WTC11 (cell line): ENCODE results near the gene PYGB. TPM values are rescaled to one million over a fixed set of nuclear protein-coding genes. Genes with fewer than 3 reads are reported as not detected.

Source experiments
- ATAC-seq: fragments of 200-7000 bp; cut with Tn5 transposase; 2 replicates; pipeline ENCODE4 v1.10.0; 2021; ENCODE audit warnings: mild to moderate bottlenecking, moderate library complexity
- CTCF ChIA-PET: fragments of 300-600 bp; sonication (Branson Sonifier 250); formaldehyde crosslinking; loops from one replicate; lab custom pipeline; 2021; ENCODE audit warnings: antibody characterized with exemption; lab: Charles Lee
- POLR2A ChIA-PET: fragments of 350-600 bp; sonication (Branson Sonifier 250); formaldehyde crosslinking; loops from one replicate; lab custom pipeline; 2021; ENCODE audit warnings: antibody characterized with exemption; lab: Charles Lee
- DNase-seq: peaks from one replicate; pipeline ENCODE4 v3.0.0; 2021; ENCODE audit warnings: low spot score
- H3K27ac Mint-ChIP-seq: 2 replicates; pipeline ENCODE4 v1.8.0; 2021; ENCODE audit warnings: mixed read lengths
- H3K27me3 Mint-ChIP-seq: 2 replicates; pipeline ENCODE4 v1.8.0; 2021; ENCODE audit warnings: low read depth, mild to moderate bottlenecking, moderate library complexity, mixed read lengths
- H3K36me3 Mint-ChIP-seq: 2 replicates; pipeline ENCODE4 v1.8.0; 2021; ENCODE audit warnings: mixed read lengths
- H3K4me1 Mint-ChIP-seq: 2 replicates; pipeline ENCODE4 v1.8.0; 2022; ENCODE audit warnings: mixed read lengths
- H3K4me3 Mint-ChIP-seq: 2 replicates; pipeline ENCODE4 v1.8.0; 2021; ENCODE audit warnings: mild to moderate bottlenecking, moderate library complexity, mixed read lengths
- H3K9me3 Mint-ChIP-seq: 2 replicates; pipeline ENCODE4 v1.8.0; 2021; ENCODE audit warnings: mixed read lengths
- FOXJ3 ChIP-seq: sonication (generic); formaldehyde crosslinking; IDR thresholded peaks from 2 replicates; pipeline ENCODE4 v1.9.0; 2021; ENCODE audit warnings: missing genetic modification reagents, mild to moderate bottlenecking, borderline replicate concordance
- GABPB1 ChIP-seq: sonication (generic); formaldehyde crosslinking; IDR thresholded peaks from 2 replicates; pipeline ENCODE4 v1.8.1; 2023; ENCODE audit warnings: mild to moderate bottlenecking, missing genetic modification reagents
- HMGA2 ChIP-seq: fragments of 250-450 bp; sonication (Bioruptor Pico); IDR thresholded peaks from 2 replicates; pipeline ENCODE4 v1.4.0; 2021; ENCODE audit warnings: mild to moderate bottlenecking, moderate library complexity
- IRF2 ChIP-seq: sonication (generic); formaldehyde crosslinking; IDR thresholded peaks from 2 replicates; pipeline ENCODE4 v1.8.0; 2022; ENCODE audit warnings: low read depth, missing genetic modification reagents, borderline replicate concordance
- JUN ChIP-seq: sonication (generic); formaldehyde crosslinking; IDR thresholded peaks from 2 replicates; pipeline ENCODE4 v1.8.0; 2023; ENCODE audit warnings: mild to moderate bottlenecking, missing genetic modification reagents
- NFATC4 ChIP-seq: fragments of 250-450 bp; sonication (Bioruptor Pico); IDR thresholded peaks from 2 replicates; pipeline ENCODE4 v1.9.0; 2021; ENCODE audit warnings: mild to moderate bottlenecking
- NFYB ChIP-seq: sonication (generic); formaldehyde crosslinking; conservative IDR thresholded peaks from 2 replicates; pipeline ENCODE4 v1.8.0; 2022; ENCODE audit warnings: low read depth, missing genetic modification reagents
- NR3C1 ChIP-seq: sonication (generic); formaldehyde crosslinking; conservative IDR thresholded peaks from 2 replicates; pipeline ENCODE4 v1.8.1; 2023; ENCODE audit warnings: low read depth, mild to moderate bottlenecking, missing genetic modification reagents
- SP1 ChIP-seq: sonication (generic); formaldehyde crosslinking; conservative IDR thresholded peaks from 2 replicates; pipeline ENCODE4 v1.8.1; 2022; ENCODE audit warnings: missing genetic modification reagents
- TCF7 ChIP-seq: sonication (generic); formaldehyde crosslinking; IDR thresholded peaks from 2 replicates; pipeline ENCODE4 v1.8.0; 2022; ENCODE audit warnings: mild to moderate bottlenecking, low read depth, missing genetic modification reagents, moderate library complexity
- TEAD4 ChIP-seq: sonication (generic); formaldehyde crosslinking; IDR thresholded peaks from 2 replicates; pipeline ENCODE4 v1.8.0; 2022; ENCODE audit warnings: mild to moderate bottlenecking, missing genetic modification reagents
- TP53 ChIP-seq: sonication (generic); formaldehyde crosslinking; IDR thresholded peaks from 2 replicates; pipeline ENCODE4 v1.8.1; 2023; ENCODE audit warnings: mild to moderate bottlenecking, missing genetic modification reagents
- ZNF121 ChIP-seq: sonication (generic); formaldehyde crosslinking; IDR thresholded peaks from 2 replicates; pipeline ENCODE4 v1.8.0; 2023; ENCODE audit warnings: missing genetic modification reagents
- ZNF232 ChIP-seq: sonication (generic); formaldehyde crosslinking; IDR thresholded peaks from 2 replicates; pipeline ENCODE4 v1.8.0; 2022; ENCODE audit warnings: mild to moderate bottlenecking, missing genetic modification reagents
- ZNF263 ChIP-seq: sonication (generic); formaldehyde crosslinking; IDR thresholded peaks from 2 replicates; pipeline ENCODE4 v1.8.1; 2022; ENCODE audit warnings: low read depth, mild to moderate bottlenecking, moderate library complexity, missing genetic modification reagents
- ZNF396 ChIP-seq: fragments of 250-450 bp; sonication (Bioruptor Pico); IDR thresholded peaks from 2 replicates; pipeline ENCODE4 v1.8.0; 2021; ENCODE audit warnings: mild to moderate bottlenecking, moderate library complexity, borderline replicate concordance
- total RNA-seq: library from RNA; stranded (reverse); gene quantifications from 3 replicates; pipeline ENCODE4 v1.2.3, GENCODE V29; 2021
- TF ChIP-seq, protein P1 (sequence below): fragments of 250-450 bp; sonication (Bioruptor Pico); IDR thresholded peaks from 2 replicates; pipeline ENCODE4 v2.1.2; 2022; ENCODE audit warnings: mild to moderate bottlenecking, moderate library complexity
- TF ChIP-seq, protein P2 (sequence below): sonication (generic); formaldehyde crosslinking; IDR thresholded peaks from 2 replicates; pipeline ENCODE4 v1.8.1; 2023; ENCODE audit warnings: mild to moderate bottlenecking, moderate library complexity, missing genetic modification reagents
- TF ChIP-seq, protein P3 (sequence below): sonication (generic); formaldehyde crosslinking; conservative IDR thresholded peaks from 2 replicates; pipeline ENCODE4 v1.8.1; 2022; ENCODE audit warnings: mild to moderate bottlenecking, missing genetic modification reagents
- TF ChIP-seq, protein P4 (sequence below): sonication (generic); formaldehyde crosslinking; IDR thresholded peaks from 2 replicates; pipeline ENCODE4 v1.8.1; 2022; ENCODE audit warnings: mild to moderate bottlenecking, missing genetic modification reagents, moderate library complexity, borderline replicate concordance
- TF ChIP-seq, protein P5 (sequence below): sonication (generic); formaldehyde crosslinking; IDR thresholded peaks from 2 replicates; pipeline ENCODE4 v1.8.1; 2023; ENCODE audit warnings: mild to moderate bottlenecking, missing genetic modification reagents, moderate library complexity
- TF ChIP-seq, protein P6 (sequence below): sonication (generic); formaldehyde crosslinking; IDR thresholded peaks from 2 replicates; pipeline ENCODE4 v1.8.1; 2022; ENCODE audit warnings: low read depth, mild to moderate bottlenecking, moderate library complexity, missing genetic modification reagents, borderline replicate concordance
- TF ChIP-seq, protein P7 (sequence below): fragments of 250-450 bp; sonication (Bioruptor Pico); conservative IDR thresholded peaks from 2 replicates; pipeline ENCODE4 v1.9.0; 2021; ENCODE audit warnings: mild to moderate bottlenecking

The PYGB gene
- total RNA-seq, 1 experiment from 2014 or later: 48.5 TPM

DNA sequence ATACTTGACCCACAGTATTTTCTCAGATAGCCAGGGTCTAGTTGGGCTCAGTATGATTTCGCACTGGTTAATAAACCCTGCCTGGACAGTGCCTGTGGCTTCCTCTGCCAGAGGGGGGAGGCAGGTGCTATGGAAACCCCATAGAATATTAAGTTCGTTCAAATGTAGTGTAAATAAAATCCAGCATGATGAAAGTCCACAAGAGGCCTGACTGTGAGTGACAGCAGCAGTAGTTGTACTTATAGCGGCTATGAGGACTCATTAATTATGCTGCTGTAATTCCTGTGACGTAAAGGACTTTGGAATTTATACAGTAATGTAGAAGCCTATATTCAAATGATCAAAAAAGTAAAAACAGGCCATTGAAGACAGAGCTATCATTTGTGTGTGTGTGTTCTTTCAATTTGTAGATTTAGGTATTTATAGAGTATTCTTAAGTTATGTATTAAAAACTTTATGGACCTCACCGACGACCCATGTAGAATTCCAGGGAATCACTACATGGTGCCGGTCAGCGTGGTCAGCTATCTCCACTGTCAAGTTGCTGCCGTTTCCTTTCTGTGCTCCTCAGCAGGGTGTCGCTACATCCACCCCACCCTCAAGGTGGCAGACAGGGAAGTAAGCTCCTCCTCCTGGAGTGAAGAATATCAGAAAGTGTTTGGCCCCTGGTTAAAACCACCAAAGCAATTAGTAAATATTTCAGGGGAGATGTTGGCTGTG, 10.0 kb downstream of the PYGB start:
- Mint-ChIP-seq H3K9me3 (peaks cover 19% of the 10 kb centered on the region), H3K27ac (no peak overlapping the region), H3K4me3 (no peak overlapping the region), H3K27me3 (no peaks in the 10 kb centered on the region), H3K36me3 (peaks cover 43% of the 10 kb centered on the region), H3K4me1 (peaks cover 2% of the 10 kb centered on the region; the same call in 1 of the 2 replicates)
- ATAC-seq (no peak), DNase-seq (no peak)
- TF ChIP-seq SP1 (no peak), TP53 (CRISPR knock-in tag) (no peak), TCF7 (CRISPR knock-in tag) (no peak), ZNF263 (CRISPR knock-in tag) (no peak)
- ChIA-PET CTCF (interaction anchor here (1.0 kb wide), 1 partner anchor 10 kb away, joined by 5 read pairs; the partner anchor contains the start of gene PYGB), POLR2A (no interaction called here)

DNA sequence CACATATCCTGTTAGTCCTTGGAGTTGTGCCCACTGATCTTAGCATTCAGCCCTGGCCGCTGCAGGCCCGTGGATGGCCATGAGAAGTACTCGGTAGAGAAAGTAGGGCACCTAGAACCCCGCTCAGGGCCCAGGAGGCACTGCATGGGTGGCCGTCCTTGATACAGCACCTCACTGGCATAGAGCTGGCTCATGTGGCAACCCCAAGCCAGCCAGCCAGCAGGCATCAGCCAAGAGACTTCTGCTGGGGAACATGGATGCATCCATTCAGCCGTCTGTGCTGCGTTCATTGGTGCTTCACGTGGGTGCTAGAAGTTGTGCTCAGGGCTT, 10.6 kb downstream of the PYGB start:
- TF ChIP-seq, protein P1, sequence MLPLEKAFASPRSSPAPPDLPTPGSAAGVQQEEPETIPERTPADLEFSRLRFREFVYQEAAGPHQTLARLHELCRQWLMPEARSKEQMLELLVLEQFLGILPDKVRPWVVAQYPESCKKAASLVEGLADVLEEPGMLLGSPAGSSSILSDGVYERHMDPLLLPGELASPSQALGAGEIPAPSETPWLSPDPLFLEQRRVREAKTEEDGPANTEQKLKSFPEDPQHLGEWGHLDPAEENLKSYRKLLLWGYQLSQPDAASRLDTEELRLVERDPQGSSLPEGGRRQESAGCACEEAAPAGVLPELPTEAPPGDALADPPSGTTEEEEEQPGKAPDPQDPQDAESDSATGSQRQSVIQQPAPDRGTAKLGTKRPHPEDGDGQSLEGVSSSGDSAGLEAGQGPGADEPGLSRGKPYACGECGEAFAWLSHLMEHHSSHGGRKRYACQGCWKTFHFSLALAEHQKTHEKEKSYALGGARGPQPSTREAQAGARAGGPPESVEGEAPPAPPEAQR (CRISPR knock-in tag): no peak
- no peak for TF ChIP-seq TP53 (CRISPR knock-in tag)
- TF ChIP-seq GABPB1 (CRISPR knock-in tag): no peak
- no peak for TF ChIP-seq NFATC4
- no peak for TF ChIP-seq ZNF121
- TF ChIP-seq, protein P2, sequence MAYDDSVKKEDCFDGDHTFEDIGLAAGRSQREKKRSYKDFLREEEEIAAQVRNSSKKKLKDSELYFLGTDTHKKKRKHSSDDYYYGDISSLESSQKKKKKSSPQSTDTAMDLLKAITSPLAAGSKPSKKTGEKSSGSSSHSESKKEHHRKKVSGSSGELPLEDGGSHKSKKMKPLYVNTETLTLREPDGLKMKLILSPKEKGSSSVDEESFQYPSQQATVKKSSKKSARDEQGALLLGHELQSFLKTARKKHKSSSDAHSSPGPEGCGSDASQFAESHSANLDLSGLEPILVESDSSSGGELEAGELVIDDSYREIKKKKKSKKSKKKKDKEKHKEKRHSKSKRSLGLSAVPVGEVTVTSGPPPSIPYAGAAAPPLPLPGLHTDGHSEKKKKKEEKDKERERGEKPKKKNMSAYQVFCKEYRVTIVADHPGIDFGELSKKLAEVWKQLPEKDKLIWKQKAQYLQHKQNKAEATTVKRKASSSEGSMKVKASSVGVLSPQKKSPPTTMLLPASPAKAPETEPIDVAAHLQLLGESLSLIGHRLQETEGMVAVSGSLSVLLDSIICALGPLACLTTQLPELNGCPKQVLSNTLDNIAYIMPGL (CRISPR knock-in tag): no peak
- TF ChIP-seq, protein P3, sequence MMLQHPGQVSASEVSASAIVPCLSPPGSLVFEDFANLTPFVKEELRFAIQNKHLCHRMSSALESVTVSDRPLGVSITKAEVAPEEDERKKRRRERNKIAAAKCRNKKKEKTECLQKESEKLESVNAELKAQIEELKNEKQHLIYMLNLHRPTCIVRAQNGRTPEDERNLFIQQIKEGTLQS (CRISPR knock-in tag): no peak
- no peak for TF ChIP-seq NR3C1 (CRISPR knock-in tag)
- no peak for TF ChIP-seq TCF7 (CRISPR knock-in tag)
- no peak for TF ChIP-seq HMGA2 (CRISPR knock-in tag)
- no peak for TF ChIP-seq SP1
- DNase-seq (no peak), ATAC-seq (no peak)
- Mint-ChIP-seq H3K27ac (0 out of 2 replicates have a peak overlapping the region, but pooled peaks have one; percentile 57), H3K36me3 (peaks cover 46% of the 10 kb centered on the region), H3K27me3 (no peaks in the 10 kb centered on the region), H3K4me3 (no peak overlapping the region), H3K4me1 (no peaks in the 10 kb centered on the region), H3K9me3 (peaks cover 23% of the 10 kb centered on the region)
- ChIA-PET POLR2A (no interaction called here), CTCF (interaction anchor here (1.0 kb wide), 1 partner anchor 11 kb away, joined by 5 read pairs; the partner anchor contains the start of gene PYGB)

DNA sequence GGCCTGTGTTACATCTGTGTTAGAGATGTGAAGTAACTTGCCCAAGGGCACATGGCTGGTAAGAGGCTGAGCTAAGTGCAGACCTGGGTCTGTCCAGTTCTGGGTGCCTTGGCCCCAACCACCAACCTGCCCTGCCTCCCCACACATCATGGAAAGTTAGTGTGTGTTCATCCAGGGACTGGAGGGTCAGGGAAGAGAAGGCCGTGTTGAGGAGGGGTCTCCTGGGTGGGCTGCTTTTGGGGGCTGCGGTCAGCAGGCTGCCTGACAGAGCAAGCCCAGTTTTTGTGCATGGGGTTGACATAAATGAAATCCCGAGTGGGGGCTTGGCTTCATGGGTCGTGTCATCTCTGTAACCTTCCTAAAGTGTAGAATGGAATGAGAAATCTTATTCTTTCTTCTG, 10.9 kb downstream of the PYGB start:
- POLR2A ChIA-PET: no interaction called here
- DNase-seq (no peak), ATAC-seq (no peak)
- Mint-ChIP-seq H3K36me3 (peaks cover 45% of the 10 kb centered on the region), H3K4me3 (no peak overlapping the region), H3K4me1 (no peaks in the 10 kb centered on the region), H3K27me3 (no peaks in the 10 kb centered on the region), H3K27ac (peak overlapping the region; percentile 57; the same call in 1 of the 2 replicates), H3K9me3 (peaks cover 23% of the 10 kb centered on the region)
- no peak for TF ChIP-seq NR3C1 (CRISPR knock-in tag)
- no peak for TF ChIP-seq FOXJ3 (CRISPR knock-in tag)
- TF ChIP-seq SP1: no peak
- no peak for TF ChIP-seq ZNF232 (CRISPR knock-in tag)
- TF ChIP-seq, protein P4, sequence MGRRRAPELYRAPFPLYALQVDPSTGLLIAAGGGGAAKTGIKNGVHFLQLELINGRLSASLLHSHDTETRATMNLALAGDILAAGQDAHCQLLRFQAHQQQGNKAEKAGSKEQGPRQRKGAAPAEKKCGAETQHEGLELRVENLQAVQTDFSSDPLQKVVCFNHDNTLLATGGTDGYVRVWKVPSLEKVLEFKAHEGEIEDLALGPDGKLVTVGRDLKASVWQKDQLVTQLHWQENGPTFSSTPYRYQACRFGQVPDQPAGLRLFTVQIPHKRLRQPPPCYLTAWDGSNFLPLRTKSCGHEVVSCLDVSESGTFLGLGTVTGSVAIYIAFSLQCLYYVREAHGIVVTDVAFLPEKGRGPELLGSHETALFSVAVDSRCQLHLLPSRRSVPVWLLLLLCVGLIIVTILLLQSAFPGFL (CRISPR knock-in tag): no peak
- TF ChIP-seq, protein P5, sequence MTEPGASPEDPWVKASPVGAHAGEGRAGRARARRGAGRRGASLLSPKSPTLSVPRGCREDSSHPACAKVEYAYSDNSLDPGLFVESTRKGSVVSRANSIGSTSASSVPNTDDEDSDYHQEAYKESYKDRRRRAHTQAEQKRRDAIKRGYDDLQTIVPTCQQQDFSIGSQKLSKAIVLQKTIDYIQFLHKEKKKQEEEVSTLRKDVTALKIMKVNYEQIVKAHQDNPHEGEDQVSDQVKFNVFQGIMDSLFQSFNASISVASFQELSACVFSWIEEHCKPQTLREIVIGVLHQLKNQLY (CRISPR knock-in tag): no peak
- TF ChIP-seq, protein P6, sequence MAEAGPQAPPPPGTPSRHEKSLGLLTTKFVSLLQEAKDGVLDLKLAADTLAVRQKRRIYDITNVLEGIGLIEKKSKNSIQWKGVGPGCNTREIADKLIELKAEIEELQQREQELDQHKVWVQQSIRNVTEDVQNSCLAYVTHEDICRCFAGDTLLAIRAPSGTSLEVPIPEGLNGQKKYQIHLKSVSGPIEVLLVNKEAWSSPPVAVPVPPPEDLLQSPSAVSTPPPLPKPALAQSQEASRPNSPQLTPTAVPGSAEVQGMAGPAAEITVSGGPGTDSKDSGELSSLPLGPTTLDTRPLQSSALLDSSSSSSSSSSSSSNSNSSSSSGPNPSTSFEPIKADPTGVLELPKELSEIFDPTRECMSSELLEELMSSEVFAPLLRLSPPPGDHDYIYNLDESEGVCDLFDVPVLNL (CRISPR knock-in tag): no peak
- TF ChIP-seq NFYB (CRISPR knock-in tag): no peak
- no peak for TF ChIP-seq IRF2 (CRISPR knock-in tag)
- TF ChIP-seq TEAD4 (CRISPR knock-in tag): no peak
- no peak for TF ChIP-seq JUN
- TF ChIP-seq, protein P7, sequence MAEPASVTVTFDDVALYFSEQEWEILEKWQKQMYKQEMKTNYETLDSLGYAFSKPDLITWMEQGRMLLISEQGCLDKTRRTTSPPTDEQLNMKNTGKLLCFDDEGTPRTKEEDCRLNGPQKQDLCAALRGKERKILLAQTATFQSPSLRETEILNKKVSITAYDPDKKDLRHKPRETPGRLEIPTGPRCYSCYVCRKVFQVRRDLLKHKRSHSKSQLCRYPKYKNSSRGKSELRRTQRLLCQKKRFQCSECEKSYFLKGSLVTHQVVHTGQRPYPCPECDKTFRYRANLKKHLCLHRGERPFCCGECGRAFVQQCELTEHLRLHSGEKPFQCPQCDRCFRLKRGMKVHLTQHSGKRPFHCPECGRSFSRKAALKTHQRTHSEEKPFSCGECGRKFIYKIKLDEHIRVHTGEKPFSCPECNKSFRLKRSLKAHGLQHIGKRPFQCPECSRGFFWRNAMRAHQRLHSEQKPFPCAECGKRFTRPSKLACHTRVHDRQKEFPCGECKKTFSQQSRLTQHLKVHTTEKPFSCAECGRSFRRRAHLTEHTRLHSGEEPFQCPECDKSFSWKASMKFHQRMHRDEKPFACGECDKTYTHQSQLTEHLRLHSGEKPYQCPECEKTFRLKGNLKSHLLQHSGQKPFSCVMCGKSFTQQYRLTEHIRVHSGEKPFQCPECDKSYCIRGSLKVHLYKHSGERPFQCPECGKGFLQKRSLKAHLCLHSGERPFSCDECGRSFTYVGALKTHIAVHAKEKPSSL (CRISPR knock-in tag): no peak
- TF ChIP-seq ZNF396 (CRISPR knock-in tag): no peak
- CTCF ChIA-PET: interaction anchor here (2.6 kb wide), 1 partner anchor 11 kb away, joined by 7 read pairs; the partner anchor contains the start of gene PYGB
